Inflammatory macrophage treated with lipopolysaccharide for 1 hour (primary cell): Measurements from ENCODE around the gene PKD1.
"Not testable (repeated sequence)": the region's sequence is repeated elsewhere in the genome, so short reads cannot be mapped to it uniquely, and the experiment has no call there.

Experiments
- DNase-seq, 2 donors: peaks; one replicate each; pipeline ENCODE4 v3.0.0-alpha.2; 2020 to 2022

The PKD1 gene

DNA sequence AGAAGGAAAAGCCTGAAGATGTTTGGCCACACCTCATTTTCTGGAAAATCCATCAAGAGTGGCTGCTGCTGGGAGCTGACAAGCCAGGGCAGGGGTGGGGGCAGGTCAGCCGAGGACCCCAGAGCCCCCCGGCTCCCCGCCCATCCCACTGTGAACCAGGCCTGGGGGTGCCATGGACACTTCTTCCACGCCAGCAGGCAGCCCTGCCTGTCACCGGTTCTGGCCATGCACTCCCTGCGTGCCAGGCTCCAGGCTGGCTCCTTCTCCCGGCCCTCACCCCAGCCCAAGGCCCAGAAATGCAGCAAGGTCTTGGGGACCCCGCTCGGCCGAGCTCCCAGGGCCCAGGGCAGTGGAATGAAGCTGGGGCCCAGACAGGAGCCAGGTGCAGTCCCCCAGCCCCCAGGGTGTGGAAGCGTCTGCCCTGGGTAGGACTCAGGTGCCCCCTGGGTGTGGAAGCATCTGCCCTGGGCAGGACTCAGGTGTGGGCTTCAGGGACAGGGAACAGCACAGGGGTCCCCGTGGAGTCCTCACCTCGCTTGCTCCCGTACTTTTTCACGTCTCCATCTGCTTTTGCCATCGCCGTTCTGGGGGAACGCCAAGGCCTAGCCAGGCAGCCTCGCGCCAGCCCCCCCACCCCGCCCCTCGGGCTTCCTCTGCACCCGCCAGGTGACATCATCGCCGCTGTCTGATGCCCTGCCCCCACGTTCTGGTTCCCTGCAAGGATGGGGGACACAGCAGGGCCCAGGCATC, 12.6 kb downstream of the PKD1 start:
- not testable (repeated sequence) for DNase-seq

DNA sequence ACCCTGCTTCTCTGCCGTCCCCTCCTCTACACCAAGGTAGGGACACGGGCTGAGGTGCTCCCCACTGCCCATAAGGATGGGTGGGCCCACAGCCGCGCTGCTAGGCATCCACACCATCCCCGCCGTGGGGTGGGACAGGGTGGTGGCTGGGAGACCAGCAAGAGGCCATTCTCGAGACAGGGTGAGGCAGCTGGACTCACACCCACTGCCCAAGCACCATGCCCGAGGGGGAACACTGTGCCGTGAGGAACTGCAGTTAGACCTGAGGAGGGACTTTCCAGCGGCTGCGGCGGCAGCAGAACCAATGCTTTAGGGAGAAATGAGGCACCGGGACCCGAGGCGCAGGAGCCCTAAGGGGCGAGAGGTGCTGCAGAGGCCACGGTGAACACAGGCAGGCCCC, 13.3 kb downstream of the PKD1 start:
- no peak for DNase-seq

DNA sequence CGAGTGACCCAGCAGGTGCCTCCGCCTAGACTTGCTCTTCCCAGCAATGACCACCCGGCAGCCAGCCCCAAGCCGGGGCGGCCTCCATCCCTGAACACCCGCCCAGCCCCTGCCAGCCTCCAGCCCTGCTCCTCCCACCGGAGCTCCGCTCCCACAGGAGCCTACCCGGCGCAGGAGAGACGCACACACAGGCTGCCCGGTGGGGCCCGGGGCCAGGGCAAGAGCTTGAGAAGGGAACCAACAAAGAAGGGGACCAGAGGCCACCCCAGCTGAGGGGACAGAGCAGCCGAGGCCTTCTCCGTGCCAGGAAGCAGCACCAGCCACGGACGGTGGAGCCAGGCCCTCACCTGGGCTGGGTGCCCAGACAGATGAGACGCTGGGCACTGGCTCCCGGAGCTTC, 13.8 kb downstream of the PKD1 start:
- no peak for DNase-seq

DNA sequence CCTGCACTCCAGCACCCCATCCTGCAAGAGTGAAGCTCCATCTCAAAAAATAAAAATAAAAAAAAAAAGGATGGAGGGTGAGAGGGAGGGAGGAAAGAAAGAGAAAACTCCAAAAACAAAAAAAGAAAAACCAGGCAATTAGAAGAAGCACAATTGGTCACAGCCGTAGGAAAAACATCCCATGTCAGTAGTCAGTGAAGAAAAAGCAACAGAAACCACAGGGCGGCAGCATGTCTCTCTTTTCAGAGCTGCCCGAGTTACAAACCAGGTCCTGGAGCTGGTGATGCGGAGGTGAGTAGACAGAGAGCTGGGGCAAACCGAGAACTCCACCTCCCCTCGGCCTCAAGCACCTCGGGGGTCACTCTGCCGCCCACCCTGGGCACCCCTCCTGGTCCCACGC, 14.4 kb downstream of the PKD1 start:
- DNase-seq: not testable (repeated sequence)

DNA sequence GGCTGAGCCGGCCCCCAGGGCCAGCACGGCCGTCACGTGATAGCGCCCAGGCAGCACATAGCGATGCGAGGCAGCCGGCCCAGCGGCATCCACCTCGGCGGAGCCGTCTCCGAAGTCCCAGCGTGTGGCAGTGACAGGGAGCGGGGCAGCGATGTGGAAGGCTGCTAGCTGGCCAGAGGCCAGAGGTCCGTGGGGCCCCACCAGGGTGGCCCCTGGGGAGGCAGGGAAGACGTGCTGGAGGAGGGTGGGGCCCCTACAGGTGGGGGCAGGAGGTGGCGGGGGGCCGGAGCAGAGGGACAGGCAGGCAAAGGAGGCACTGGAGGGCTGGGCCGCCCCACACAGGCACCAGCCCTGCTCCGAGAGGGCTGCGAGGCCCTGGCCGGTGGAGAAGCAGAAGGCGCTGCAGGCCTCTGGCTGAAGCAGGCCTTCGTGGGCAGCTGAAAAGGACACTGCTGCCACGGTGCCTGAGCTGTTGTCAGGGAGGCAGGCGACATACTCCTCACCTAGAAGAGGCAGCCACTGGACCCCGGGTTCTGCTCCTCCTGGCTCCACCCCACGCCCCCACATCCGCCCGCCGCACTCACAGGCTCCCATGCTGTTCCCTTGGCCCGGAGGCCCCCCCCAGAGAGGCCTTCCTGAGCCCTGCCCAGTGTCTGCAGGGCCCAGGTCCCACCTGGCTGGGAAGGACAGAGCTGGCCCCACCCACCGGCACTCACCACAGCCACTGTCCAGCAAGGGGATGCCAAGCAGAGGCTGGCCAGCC, 17.6 kb downstream of the PKD1 start:
- DNase-seq: not testable (repeated sequence)

DNA sequence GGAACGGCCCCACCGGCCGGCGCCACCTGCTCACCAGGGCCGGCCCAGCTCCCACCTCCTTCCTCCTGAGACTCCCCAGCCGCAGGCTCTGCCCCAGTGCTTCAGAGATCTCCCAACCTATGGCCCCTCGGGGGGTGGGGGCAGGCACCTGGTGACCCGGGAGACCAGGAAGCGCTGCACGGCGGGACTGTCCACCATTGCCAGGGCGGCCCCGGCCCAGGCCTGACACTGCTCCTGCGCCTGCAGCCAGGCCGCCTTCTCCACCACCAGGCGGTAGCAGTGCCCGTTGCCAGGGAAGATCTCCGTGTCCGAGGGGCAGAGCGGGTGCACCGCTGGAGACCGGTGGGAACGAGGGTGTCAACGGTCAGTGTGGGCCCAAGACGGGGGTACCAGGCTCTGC, 18.4 kb downstream of the PKD1 start:
- DNase-seq: not testable (repeated sequence)

DNA sequence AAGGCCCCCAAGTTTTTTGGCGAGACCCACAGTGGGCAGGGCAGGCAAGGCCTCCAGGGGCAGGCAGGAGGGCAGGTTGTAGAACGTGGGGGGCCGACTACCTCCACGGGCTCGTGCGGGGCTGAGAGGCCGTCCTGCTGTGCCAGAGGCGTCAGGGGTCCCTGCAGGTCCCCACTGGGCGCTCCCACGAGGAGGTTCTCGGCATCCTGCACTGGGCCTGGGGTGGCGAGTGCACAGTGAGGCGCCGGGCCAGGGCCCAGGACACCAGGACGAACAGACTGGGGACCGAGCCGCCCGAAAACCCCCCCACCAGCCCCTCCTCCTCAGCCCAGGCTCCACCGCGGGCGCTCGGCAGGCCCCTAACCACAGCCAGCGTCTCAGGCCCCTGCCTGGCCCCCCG, 19.3 kb downstream of the PKD1 start:
- DNase-seq: not testable (repeated sequence)

DNA sequence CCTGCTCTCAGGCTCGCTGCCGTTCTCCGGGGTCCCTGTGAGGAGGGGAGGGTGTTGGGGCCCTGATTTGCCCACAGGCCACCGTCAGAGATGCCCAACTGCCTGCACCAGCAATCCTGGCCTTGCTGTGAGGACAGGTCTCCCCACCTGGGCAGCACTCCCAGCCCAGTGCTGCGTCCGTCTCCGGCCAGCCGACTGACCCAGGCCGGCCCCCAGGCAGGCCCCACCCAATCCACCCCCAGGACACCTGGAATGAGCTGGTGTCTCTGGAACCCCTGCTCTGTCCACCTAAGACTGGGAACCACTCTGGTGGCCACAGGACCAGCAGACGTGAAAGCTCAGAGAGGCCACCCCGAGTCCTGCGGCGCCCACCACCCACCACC, 20.1 kb downstream of the PKD1 start:
- no peak for DNase-seq

DNA sequence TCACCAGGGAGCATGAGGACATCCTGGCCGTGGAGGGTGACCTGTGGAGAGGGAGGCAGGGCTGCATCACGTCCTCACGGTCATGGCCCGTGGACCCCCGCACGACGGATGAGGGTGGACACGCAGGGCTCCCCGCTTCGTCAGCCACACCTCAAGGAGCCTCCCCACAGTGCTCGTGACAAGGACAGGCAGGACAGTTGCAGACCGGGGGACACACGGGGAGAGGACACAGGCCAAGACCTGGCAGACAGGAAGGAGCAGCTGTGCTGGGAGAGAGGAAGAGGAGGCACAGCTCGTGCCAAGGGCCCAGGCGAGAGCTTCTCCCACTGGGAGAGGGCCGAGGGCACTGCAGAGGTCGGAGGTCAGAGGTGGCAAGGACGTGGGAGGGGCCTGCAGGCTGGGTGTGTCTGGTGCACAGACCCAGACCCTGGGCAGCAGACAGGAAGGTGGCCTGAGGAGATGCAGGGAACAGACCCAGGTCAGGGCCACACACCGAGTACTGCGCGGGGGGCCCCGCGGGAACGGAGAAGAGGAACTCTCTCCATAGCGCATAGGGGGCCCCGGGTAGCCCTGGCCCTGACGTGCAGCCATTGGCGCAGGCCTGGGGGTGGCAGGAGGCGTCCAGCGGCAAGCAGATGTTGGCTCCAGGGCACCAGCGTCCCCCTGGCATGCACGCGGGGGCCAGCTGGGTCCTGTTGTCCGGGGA, 20.7 kb downstream of the PKD1 start:
- DNase-seq: not testable (repeated sequence)

DNA sequence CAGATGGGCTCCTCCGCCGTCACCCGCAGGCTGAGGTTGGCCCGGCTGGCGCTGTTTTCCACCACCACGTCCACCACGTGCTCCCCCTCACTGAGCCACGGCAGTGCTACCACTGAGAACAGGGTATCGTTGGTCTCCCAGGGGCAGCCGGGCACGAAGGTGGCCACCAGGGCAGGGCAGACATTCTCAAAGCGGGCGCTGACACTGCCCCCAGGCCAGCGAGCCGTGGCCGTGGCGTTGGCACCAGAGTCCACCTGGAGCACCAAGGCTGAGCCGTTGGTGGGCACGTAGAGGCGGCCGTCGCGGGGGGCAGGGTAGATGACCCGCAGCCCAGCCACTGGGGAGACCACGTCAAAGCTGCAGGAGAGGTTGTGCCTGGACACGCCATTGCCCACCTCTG, 21.5 kb downstream of the PKD1 start:
- not testable (repeated sequence) for DNase-seq

DNA sequence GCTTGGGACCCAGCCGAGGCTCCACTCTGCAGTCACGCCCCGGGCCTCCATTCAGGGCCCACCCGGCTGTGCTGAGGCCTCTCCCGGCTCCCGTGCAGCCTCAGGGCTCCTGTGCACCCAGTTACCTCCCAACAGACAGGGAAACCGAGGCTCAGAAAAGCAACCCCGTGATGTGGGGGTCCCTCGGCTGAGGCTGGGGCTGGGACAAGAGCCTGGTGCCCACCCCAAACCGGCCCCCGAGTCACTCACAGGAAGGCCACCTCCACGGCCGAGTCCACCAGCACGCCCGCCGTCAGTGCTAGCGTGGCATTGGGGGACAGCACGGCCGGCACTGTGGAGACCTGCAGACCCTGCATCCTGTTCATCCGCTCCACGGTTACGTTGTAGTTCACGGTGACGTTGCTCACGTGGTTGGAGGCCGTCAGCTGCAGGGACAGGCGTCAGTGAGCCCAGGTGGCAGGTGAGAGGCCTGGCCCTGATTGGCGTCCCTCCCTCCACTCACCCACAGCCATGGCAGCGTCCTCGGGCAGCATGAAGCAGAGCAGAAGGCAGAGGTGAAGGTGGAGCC, 23.1 kb downstream of the PKD1 start:
- DNase-seq: not testable (repeated sequence)

DNA sequence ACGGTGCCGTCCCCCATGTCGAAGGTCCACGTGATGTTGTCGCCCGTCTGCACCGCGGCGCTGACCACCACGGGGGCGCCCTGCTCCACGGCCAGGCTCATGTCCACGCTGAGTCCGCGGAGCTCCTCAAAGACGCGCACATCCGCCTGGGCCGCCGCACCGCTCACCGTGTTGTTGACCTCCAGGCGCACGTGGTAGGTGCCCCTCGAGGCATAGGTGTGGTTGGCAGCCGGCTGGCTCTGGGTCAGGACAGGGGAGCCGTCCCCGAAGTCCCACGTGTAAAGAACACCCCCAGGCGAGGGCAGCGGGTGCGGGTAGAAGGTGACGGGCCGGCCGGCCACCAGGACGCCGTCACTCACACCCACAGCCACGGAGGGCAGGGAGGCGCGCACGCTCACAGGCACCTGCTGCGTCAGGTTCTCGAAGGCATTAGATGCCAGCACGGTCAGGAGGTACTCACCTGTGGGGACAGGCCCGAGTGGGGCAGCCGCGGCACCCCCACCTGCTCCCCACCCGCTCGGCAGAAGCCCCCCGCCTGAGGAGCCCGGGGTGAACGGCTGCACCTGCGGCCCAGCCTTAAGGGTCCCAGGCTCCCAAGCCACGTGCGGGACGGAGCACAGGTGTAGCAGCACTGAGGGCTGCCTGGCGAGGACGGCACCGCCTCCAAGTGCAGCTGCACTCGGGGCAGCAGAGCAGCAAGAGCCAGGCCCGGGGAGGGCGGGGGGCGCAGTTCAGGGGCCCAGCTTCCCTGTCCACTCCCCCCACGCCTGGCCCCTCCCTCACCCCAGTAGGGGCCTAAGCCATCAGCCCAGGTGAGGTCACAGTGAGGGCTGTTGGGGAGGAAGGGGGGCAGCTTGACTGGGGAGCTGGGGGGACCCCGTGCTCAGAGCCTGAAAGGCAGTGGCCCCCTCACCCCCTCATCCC, 24.0 kb downstream of the PKD1 start:
- DNase-seq: not testable (repeated sequence)

DNA sequence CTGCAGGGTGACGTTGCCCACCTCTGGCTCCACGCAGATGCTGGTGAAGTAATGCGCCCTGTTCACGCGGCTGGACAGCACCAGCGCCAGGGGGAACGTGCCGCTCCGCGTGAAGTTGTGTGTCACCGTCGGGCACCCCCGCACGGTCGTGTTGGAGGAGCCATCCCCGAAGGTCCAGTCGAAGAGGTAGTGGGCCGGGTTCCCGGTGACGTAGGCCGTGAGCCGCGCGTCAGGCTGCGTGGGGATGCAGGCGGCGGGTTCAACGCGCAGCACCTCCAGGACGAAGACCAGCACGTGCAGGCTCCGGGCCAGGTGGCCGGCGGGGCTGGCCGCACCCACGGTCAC, 24.7 kb downstream of the PKD1 start:
- not testable (repeated sequence) for DNase-seq

DNA sequence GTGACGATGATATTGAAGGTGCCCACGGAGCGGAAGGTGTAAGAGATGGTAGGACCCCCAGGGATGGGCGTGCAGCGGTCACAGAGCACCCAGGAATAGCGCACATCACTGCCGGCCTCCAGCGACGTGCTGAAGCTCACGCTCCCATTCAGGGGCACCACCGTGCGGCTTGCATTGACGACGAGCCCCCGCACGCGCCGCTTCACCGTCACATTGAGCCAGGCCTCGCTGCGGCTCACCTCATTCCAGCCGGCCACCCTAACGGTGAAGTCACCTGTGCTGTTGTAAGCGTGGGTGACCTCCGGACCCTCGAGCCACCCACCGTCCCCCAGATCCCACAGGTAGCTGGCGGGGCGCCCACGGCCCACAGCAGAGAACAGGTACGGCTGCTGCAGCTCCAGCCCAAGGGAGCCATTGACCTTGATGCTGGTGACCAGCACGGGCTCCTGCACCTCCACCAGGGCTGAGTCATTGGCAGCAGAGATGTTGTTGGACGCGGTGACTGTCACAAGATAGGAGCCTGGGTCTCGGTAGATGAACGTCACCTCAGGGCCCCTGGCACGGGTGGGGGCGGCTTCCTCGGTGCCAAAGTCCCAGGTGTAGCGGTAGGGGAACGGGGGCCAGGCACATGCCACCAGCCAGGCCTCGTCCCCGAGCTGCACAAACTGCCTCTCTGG, 25.2 kb downstream of the PKD1 start:
- not testable (repeated sequence) for DNase-seq

DNA sequence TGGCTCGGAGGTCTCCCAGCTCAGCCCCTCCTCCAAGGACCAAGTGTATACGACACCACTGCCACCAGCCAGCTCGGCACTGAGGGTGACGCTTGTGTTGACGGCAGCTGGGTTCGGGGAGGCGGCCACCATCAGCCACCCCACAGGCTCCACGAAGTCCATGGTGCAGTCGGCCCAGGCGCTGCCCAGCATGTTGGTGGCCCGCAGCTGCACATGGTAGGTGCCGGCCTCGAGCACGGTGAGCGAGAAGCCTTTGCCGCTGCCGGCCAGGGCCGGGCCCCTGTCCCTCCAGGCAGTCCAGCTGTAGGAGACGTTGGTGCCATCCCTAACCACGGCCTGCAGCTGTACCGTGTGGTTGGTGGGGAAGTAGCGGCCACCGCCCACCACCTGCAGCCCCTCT, 25.8 kb downstream of the PKD1 start:
- not testable (repeated sequence) for DNase-seq

DNA sequence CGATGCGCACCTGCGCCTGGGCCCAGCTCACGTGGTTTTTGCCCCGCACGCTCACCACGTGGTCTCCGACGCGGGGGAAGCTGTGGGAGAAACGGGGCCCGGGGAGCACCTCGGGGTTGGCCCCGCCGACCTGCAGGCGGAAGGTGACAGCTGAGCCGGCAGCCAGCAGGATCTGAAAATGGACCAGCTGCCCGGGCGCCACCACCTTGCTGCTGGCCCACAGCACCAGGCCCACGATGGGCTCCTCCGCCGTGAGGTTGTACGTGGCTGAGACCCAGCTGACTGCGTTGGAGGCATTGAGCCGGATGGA, 26.5 kb downstream of the PKD1 start:
- DNase-seq: not testable (repeated sequence)

DNA sequence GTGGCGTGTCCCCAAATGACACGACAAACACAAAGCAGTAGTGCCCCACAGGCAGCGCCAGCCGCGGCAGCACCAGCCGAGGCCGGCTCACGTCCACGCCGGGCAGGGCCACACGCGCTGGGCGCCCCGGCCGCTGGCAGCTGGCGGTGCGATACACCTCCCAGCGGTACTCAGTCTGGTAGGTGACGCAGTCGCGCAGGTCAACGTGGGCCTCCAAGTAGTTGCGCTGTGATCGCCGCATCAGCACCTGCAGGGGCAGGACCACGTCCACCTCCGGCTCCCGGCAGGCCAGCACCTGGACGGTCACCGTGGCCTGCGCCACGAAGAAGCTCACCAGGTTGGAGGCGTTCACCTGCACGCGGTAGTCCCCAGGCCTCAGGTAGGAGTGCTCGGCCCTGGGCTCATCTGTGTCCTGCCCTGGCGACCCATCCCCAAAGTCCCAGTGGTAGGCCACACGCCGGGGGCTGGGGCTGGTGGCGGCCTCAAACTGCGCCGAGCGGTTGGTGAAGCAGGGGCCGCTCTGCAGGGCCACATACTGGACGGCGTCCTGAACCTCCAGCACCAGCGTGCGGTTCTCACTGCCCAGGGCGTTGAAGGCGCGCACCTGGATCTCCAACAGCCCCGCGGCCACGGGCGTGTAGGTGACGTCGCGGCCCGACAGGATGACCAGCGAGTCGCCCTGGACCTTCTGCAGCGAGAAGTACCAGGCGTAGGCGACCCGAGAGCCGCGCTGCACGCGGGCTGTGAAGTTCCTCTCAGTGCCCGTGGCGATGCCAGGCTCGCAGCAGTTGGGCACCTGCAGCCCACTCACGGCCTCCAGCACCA, 27.0 kb downstream of the PKD1 start:
- DNase-seq: not testable (repeated sequence)

DNA sequence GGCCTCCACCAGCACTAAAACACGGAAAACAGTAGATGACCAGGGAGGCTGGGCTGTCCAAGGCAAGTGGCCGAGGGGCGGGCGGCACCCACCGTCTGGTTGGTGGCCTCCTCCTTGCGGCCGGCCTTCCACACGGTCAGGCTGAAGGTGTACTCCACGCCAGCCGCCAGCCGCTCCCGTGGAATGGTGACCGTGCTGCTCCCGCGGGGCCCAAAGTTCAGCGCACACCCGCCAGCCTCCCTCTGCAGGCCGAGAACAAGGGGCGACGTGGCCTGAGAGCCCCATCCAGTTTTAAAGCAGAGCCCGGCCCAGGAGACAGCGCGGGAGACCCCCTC, 27.9 kb downstream of the PKD1 start:
- DNase-seq: not testable (repeated sequence)

DNA sequence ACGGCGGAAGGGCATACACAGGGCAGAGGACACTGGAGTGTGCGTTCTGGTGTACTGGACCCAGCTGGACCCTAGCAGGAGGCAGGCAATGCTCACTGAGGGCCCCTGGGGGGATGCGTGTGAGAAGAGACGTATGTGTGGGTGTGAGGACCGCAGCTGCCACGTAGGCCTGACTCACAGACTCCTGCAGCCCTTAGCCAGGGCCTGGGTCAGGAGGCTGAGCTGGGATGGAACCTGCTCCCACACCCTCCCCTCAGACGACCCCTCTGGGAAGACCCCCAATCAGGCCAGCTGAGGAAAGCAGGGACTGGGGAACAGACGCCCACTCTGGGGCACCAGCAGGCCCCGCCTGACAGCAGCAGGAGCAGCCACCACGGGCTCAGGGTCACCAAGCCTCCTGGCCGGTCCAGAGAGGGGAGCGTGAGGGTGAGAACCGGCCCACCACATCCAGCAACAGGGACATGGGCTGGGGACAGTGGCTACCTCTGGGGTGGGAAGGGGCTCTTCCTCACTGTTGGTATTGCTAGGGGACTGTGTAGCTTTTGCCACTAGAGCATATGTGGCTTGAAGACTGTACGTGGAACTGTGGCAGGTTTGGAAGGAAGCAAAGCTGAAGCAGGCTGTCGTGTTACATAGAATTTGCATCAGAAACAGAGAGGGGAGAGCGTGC, 28.4 kb downstream of the PKD1 start:
- DNase-seq: not testable (repeated sequence)

DNA sequence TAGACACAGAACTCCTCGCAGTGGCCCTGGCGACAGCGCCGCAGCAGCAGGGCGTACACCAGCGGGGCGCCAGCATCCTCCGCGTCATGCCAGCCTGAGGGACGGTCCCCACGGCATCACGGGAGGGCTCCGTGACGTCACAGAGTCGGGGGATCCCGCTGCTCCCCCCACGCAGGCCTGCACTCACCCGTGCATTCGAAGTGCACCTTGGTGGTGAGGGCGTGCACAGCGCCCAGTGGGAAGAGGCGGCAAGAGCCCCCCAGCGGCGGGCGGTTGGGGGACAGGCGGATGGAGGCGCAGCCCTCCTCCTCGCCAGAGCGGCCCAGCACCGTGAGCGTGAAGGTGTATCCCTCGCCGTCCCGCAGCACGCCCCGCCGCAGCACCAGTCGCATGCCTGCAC, 29.5 kb downstream of the PKD1 start:
- DNase-seq: not testable (repeated sequence)

DNA sequence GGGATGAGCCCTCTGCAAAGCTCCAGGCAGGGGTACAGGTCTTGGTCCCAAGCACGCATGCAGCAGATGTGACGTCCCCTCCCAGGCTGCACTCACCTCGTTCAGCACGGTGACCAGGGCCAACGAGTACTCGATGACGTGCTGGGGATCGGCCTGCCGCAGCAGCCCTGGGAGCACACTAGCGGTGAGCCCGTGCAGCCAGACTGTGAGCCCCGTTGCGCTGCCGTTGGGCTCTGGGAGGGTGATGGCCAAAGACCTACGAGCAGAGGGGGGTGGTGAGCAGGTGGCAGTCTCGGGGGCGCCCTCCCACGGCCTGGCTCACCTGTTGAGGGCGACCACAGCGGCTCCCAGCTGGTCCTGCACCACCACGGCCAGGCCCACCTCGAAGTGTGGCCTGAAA, 29.9 kb downstream of the PKD1 start:
- not testable (repeated sequence) for DNase-seq
